GM18520 (cell line): ENCODE measurements around the gene KAT5.
"Not testable (repeated sequence)": the region's sequence is repeated elsewhere in the genome, so short reads cannot be mapped to it uniquely, and the experiment has no call there.

Source experiments
- ATAC-seq: cut with Tn5 transposase; IDR thresholded peaks from one replicate; pipeline ENCODE4 v1.9.1; 2021; ENCODE audit not compliant: unreplicated experiment

KAT5 gene

GRCh38 chr11:65743681-65744025, 31.6 kb downstream of the KAT5 start:
- no peak for ATAC-seq

DNA sequence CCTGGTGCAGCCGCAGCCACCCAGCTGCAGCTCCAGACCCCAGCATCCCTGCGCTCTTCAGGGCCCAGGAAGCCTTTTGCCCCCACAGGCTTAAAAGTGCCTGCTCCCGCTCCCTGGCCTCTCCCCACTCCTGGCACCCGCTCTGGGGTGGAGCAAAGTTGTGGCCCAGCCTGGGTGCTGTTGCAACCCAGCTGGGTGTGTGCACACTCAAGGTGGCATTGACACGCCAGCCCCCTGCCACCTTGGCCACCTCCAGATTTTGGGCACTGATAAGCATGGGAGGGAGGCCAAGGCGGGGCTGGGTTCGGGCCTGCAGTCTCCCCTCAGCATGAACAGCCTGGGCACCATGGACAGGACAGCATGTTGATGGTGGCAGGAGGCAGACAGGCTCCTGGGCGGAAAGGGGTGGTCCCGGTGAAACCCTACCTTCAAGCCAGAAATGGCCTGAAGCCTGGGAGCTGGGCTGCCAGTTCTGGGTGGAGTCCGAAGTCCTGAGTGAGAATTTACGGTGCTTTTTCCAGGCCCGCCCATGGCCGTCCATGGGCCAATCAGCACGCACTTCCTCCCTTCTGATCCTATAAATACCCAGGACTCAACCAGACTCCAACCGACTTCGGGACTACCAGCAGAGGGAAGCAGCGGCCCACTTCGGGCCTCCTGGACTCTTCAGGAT, 32.1 kb downstream of the KAT5 start:
- no peak for ATAC-seq

- ATAC-seq, result no peak
Measured at GRCh38 chr11:65744699-65745042, 32.6 kb downstream of the KAT5 start.

DNA sequence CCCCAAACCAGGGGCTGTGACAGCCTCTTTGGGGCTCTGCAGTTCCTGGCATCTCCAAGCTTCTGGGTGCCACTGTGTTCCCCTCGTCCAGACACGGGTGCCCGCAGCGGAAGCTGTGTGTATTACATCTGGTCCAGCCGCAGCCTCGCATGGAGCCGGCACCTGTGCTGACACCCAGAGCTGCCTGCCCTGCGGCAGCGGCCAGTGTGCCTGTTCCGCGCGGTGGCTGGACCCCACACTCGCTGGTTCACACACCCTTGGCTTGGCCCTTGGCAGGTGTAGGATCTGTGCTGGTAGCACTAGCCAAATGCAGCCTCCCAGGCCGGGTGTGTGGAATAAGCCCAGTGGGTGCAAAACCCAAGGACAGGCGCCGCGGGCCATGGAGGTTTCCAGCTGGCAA, 33.0 kb downstream of the KAT5 start:
- no peak for ATAC-seq

DNA sequence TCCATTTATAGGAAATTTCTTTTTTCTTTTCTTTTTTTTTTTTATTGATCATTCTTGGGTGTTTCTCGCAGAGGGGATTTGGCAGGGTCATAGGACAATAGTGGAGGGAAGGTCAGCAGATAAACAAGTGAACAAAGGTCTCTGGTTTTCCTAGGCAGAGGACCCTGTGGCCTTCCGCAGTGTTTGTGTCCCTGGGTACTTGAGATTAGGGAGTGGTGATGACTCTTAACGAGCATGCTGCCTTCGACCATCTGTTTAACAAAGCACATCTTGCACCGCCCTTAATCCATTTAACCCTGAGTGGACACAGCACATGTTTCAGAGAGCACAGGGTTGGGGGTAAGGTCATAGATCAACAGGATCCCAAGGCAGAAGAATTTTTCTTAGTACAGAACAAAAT, 50.1 kb downstream of the KAT5 start:
- not testable (repeated sequence) for ATAC-seq

GRCh38 chr11:65762816-65763215, 50.8 kb downstream of the KAT5 start:
- ATAC-seq, result not testable (repeated sequence)

- ATAC-seq, result no peak
Measured at GRCh38 chr11:65764434-65764833, 52.4 kb downstream of the KAT5 start.

DNA sequence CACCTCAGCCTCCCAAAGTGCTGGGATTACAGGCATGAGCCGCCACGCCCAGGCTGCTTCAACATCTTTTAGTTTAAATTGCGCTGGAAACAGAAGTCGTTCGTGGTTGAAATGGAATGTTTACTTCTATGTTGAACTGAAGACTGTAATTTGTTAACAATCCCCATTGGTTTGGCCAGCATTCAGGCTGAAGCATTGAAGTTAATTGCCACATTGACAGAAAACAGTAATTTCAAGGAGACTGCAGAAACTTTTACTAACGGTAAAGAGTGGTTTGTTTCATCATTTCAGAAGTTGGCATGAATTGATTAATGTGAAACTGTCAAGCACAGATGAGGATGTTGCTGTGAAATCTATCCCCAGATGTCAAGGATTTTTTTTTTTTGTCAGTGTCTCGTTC, 54.5 kb downstream of the KAT5 start:
- no peak for ATAC-seq

DNA sequence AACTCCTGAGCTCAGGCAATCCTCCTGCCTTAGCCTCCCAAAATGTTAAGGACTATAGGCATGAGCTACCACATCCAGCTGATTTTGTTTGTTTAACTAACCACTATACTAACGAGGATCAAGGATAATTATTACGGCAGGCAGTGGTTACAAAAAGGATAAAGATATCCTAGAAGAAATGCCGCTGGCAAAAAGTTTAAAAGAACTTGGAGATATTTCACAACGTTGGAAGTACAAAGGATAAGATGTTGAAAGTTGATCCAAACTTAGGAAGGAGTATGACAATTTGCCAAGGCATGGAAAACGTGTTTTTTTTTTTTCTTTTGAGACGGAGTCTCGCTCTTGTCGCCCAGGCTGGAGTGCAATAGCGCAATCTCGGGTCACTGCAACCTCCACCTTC, 55.4 kb downstream of the KAT5 start:
- ATAC-seq, result no peak

- ATAC-seq, result not testable (repeated sequence)
Measured at GRCh38 chr11:65767806-65768205, 55.8 kb downstream of the KAT5 start.
